SKM-1 treated with dmso at 0.1 percent for 144 hours (cell line): Measurements from ENCODE around the gene FAM110D.

Experiments used
- DNase-seq: peaks from one replicate; lab custom pipeline; 2025; ENCODE audit not compliant: unreplicated experiment; lab: John Stamatoyannopoulos, UW

Gene FAM110D

DNA sequence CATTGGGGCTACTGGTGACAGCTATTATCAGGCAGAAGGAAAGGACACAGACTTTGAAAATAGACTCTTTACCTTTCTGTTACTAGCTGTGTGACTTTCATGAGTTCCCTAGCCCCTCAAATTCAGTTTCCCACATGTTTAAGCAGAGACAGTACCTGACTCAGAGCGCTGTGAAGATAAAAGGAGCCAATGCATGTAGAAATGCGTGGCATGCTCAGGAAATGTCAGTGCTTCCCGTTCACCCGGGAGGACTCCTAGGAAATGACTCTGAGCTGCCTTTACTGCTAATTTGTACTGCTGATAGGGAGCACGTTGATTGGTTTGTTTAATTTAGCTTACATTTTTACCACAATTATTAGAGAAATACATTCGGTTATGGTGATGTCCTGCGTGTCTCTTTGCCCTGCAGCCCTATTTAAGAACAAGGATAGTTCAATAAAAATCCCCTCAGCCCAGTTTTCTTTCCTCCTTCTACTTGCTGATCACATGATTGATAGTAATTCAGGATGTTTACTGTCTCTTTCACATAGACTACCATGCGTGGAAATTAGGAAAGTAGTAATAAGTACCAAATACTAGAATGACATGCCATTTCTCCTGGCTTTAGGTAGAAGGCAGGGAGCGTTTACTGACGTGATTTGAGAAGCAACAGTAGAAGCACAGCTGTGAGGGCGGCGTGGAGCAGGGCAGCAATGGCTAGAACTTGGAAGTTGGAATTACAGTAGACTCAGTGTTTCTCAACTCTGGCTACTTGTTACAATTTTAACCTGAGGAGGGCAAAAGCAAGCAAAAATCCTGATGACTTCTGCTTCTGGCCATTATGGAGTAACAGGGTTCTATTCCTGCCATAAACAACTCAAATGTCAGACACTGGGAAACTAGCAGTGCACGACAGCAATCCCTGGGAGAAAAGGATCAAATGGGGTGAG is 31.4 kb upstream of the FAM110D start:
- no peak for DNase-seq

DNA sequence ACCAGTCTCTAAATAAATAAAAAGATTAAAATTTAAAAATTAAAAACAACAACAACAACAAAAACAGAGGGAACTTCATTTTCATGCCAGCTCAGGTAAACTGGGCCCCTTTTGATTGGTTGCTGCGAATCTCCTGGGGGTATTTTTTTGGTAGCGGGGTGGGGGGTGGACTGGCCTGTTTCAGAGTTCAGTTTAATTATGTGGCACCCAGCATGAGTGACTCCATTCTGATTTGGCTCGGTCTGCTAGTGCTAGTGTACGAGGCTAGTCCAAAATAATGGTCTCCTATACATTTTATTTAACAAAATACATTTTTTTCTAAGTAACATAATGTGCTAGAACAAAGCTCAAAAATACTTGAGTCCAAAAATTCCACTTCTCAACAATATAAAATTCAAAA is 29.1 kb upstream of the FAM110D start:
- DNase-seq: no peak

DNA sequence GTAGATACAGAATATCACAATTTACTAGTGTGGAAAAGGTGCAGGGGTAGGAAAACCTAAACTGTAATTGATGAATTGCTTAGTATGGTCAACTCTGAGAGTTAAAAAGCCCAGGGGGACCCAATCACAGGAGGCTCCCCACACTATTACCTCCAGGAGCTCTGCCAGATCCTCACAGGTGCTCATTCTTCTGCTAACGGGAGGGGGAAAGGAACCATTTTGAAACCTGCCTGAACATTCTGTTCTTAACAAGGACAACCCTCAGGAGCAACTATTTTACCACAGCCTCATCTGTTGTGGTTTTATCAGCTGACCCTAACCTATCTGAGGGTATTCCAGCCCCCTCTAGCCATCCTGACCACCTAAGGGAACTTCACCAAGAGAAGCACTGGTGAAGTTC is 28.2 kb upstream of the FAM110D start:
- no peak for DNase-seq

DNA sequence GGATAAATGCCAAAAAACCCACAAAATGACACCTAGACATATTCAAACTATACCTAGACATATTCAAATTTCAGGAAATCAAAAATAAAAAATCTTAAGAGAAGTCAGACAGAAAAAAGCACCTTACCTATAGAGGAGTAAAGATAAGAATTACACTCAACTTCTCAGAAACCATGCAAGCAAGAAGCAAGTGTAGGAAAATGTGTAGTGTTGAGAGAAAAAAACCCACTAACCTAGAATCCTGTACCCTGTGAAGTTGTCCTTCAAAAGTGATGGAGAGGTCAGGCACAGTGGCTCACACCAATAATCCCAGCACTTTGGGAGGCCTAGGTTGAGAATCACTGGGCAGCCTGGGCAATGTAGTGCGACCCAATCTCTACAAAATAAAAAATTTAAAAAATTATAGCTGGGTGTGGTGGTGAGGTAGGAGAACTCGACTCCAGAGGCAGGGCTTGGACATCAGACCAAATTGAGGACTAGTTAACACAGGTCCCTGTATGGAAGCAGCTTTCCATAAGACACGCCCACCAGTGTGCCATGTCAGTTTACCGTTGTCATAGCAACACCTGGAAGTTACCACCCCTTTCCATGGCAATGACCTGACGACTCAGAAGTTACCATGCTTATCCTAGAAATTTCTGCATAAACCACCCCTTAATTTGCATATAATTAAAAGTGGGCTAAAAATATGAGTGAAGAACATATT is 26.6 kb upstream of the FAM110D start:
- DNase-seq: no peak

DNA sequence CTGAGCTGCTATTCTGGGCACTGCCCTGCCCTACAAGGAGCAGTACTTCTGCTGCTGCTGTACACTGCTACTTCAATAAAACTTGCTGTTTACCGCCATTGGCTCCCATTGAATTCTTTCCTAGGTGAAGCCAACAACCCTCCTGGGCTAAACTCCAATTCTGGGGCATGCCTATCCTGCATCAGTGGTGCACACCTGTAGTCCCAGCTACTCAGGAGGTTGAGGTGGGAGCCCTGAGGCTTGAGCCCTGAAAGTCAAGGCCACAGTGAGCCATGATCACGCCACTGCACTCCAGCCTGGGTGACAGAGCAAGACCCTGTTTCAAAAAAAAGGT is 26.1 kb upstream of the FAM110D start:
- no peak for DNase-seq

DNA sequence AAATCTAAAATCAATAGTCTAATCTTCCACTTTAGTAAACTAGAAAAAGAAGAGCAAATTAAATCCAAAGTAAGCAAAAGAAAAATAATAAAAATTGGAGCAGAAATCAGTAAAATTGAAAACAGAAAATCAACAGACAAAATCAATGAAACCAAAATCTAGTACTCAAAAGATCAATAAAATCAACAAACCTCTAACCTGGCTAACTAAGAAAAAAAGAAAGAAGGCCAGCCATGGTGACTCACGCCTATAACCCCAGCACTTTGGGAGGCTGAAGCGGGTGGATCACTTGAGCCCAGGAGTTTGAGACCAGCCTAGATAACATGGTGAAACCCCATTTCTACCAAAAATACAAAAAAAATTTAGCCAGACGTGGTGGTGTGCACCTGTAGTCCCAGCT is 24.4 kb upstream of the FAM110D start:
- DNase-seq: no peak

DNA sequence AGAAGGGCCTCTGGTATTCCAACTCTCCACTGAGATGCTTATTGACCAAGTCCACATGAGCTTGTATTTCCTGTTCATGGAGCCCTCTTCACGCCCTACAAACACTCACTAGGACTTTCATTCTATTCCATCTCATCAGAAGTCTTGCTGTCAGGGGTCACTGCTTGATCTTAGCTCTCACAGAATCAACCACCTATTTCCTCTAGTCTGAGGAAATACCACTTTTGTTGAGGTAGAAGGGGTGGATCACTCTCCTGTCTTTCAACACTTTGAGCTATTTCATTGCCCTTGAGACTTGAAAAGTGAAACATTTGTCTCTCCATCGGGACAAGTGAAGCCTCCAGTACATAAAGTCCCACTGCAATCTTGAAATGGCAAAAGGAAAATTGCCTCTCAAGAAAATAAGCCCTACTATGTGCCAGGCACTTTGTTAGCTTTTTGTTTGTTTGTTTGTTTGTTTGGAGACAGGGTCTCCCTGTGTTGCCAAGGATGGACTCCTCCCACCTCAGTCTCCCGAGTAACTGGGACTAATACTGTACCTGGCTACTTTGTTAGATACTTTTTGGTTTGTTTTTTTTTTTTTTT is 19.8 kb upstream of the FAM110D start:
- DNase-seq: no peak

DNA sequence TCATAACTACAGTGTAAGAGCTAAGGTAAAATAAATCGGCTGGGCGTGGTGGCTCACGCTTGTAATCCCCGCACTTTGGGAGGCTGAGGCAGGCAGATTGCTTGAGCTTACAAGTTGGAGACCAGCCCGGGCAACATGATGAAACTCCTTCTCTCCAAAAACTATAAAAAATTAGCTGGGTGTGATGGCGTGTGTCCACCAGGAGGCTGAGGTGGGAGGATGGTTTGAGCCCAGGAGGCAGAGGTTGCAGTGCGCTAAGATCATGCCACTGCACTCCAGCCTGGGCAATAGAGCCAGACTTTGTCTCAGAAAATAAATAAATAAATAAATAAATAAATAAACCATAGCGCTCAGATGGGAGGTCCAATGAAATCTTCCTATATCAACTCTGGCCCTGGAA is 16.7 kb upstream of the FAM110D start:
- no peak for DNase-seq

DNA sequence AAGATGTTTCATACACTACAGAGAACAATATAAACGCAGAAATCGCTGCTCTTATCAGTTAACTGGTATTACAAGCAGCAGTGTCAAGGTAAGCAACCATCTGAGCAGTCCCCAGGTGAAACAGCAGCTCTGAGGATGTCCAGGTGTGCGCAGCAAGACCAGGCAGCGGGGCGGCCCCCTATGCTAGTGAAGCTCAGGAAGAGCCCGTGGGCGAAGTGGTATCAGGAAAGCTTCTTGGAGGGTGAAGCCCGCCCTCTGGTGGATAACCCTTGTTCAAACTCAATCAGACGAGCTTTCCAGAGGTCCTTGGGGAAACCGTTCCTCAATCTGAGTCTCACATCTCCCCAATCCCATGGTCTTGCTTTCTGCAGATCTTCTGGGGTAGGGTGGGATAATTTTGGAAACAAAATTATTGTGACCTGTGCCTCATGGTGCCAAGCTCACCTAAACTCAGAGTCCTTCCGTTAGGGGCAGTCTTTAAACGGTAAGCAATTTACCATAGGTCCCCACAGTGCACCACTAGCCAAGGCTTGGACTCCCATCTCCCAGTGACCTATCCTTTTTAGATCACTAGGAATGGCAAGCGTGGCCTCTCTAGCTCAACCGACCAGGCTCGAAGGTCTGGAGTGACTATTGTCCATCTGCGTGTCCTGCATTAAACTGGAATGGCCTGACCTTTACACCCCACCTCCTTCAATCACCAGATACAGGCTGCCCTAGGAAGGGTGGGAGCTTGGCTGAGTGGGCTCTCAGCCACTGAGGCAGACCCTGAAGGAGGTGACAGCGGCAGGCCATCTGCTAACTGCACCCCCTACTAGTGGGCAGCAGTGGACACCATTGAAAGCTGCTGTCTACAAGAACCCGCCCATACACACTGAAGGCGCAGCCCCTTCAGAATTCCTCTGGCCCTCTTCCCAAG is 13.6 kb upstream of the FAM110D start:
- peak; percentile 45 for DNase-seq

DNA sequence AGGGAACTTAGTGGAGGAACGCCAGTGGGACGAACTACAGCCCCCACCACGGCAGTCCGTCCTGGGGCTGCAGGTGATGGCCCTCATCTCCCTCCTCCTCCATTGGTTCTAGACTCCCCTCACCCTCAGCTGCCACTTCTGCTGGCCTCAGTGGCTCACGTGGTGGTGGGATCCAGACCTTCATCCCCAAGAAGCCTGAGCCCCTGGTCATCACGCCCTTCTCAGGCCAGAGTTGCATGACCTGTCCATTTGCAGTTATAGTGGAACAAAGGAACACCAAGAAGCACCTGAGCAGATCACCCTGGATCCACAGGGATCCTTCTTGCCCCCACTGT is 13.0 kb upstream of the FAM110D start:
- DNase-seq: no peak

DNA sequence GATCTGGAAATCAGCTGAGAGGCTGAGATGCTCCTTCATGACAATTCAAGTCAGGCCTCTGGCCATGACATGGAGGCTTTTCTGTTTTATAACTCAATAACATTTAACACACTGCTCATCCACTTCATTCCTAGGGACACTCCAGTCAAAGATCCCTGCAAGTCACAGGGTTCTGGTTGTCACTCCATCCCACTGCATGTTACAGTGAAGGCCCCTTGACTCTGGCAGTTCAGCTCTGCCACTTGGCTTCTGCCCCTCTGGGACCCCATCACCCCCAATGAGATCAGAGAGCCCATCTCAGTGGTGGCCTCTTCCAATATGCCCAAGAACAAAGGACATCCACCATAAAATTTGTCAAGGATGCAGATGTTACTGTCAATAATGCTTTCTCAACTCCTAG is 10.0 kb upstream of the FAM110D start:
- no peak for DNase-seq

DNA sequence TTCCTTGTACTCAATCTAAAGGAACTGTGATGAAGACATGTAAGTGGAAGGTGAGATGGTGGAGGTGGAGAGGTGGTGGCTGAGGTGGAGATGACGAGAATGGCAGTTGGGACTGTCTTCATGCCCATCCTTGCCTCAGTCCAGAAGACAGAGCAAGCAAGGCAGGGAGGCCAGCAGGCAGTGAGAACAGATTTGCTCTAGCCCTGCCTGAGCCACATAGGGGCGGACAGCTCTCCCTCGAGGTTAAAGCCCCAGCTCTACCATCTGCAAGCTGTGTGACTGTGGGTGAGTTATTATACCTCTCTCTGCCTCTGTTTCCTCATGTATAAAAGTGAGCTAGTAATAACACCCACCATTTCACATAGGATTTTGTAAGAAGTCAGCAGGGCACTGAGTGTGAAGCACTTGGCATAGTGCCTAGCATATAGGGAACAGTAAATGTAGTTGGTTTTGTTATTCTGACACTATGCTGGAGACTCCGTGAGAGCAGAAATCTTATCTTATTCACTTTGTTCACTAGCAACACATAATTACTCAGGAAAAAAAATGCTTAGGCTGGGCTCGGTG is 4.8 kb upstream of the FAM110D start:
- no peak for DNase-seq

DNA sequence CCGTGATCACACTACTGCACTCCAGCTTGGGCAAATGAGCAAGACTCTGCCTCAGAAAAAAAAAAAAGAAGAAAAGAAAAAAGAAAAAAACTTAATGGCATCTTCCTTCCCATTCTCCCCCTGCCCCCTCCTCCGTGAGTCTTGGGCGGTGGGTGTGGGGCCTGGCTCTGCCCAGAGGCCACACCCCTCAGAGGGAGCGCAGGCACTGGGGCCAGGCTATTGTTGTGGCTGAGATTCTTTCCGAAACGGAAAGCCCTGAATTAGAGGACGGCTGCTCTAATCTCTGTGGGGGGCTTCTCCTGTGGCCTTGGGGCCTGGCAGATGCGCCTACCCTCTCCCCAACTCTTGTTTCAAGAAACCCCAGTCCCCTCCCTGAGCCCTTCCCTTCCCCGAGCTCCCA is 4.1 kb upstream of the FAM110D start:
- no peak for DNase-seq

DNA sequence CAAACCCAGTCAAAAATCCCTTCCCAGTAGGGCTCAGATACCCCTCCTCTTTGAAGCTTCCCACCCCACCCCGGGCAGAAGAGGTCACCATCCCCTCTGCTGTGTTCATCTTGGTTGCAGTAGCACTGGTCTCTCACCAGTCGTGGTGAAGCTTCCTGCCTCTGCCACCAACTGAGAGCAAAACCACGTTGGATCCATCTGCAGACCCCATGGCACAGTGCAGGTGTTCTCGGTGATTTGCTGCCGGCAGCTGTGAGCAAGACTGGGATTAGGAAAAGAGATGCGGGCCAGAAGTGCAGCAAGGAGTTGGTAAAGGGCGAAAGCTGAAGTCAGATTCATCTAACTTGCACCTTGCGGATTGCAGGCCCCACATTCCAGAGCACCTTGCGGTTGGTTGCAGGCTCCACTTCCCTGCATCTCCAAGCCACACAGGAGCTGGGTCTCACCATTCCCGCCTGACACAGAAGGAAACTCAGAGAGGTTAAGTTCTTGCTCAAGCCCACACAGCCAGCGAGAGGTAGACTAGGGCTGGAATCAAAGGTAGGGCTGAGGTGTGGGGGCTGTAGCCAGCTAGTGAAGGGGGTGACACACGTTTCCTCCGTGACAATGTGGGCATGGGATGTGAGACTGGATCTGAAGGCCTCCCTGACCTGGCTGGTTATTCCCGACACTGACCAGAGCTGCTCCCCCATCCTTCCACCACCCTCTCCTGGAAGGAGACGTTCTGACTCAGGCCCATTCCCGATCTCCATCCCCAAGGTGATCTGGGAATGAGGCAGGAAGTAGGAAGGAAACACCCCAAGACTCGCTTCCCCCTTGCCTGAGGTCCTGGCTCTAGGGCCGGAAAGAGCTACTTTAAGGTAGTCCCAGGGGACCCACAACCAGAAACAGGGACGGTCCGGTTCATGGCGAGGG is 3.3 kb upstream of the FAM110D start:
- DNase-seq: no peak

DNA sequence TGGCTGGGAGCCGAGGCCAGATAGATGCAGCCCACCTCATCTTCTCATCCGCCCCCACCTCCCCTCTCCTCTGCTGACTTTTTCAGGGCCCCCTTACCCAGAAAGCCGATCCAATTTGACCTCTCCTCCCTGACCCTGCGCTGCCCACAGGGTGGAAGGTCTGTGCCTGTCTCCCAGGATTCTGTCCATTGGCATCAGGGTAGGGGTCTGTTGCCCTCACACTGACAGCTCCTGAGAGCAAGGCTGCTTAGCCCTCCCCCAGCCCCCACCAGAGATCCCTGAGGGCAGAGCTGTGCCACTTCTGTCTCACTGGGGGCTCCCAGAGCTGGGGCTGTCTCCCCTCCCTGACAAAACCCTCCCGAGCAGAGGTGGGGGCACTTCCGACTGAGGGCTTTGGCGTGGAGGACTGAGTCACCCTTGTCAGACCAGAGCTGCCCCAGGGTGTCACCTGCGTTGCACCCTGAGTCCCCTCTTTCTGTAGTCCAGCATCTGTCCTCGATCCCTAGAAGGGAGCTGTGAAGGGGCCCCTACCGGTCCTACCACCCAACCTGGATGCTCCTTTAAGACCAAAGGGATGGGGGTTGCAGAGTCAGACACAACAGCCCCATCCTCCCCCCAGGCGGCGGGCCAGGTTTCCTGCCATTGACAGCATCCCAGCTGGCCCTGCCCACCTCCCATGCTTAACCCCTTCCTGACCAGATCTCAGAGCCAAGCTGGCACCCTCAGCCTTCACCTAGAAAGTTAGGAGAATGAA is 2.4 kb upstream of the FAM110D start:
- DNase-seq: no peak

DNA sequence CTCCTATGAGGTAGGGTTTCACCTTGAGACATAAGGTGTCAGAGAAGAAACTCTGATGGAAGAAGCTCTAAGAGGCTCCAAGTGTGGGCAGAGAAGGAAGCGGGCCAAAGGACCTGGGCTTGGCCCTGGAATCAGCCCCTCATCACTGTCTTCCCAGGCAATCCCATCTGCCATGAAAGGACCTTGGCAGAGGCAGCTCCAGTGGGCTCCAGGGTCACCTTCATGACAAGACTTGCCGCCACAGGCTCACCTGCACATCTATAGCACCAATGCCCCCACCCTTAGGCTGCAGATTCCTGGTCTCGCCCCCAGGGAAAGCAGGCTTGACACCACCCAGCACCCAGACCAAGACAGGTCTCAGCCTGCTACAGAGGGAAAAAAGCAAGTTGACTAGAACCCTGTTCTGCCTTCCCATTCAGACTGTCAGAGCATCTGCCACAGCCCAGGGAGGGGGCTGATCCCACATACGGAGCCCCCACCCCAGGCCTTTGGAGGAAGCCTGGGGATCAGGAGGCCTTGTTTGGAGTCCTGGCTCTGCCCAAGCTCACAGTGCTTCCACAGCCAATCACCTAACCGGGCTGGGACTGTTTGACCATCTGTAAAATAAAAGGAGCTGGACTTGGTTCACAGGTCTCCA is 490 bp upstream of the FAM110D start:
- DNase-seq: no peak

DNA sequence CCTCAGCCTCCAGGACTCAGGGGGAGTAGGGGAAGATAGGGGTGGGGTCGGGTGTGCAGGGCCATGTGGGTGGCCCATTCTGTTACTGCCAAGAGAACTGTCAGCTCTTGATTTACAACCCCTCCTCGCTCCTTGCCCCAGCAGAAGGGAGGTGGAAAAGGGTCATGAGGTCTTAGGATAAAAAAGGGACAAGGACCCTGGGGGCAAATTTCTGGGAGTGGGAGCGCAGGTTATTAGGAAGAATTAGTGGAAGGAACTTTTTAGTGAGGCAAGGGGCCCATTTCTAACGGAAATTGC is 812 bp downstream of the FAM110D start:
- DNase-seq: no peak

DNA sequence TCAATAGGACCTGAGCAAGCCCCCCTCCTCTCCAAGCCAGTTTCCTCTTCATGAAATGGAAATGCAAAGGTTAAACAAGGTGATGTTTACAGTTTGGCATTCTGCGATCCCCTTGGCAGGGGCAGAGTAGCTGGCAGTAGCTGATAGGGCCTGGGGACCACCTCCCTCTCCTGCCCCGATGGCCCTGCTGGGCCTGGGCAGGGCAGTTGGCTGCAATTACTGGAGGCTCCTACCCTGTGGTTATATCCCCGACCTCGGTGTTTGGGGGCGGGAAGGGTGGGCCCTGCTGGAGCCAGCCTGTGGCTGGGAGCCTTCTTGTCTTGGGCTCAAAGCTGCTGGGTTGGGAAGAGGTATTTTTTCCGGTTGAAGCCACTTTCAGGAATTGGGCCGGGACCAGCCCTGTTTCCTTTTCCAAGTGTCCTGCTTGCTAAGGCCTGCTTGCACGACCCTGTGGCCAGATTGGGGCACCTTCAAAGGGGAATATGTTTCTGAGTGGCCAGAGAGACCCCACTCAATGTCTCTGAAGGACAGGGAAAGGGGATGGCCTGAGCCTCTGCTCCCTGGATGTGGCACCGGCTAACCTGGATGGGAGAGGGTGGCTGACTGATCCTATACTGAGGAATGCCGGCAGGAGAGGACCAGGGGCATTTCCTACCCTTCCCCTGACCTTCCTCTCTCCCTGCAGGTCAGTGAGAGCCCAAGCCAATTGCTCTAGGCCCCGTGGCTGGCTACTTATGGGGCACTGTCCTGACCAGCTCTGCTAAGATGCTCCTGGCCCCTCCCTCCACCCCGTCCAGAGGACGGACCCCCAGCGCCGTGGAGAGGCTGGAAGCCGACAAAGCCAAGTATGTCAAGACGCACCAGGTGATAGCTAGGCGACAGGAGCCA is 1.9 kb downstream of the FAM110D start:
- no peak for DNase-seq
